HepG2 (cell line): ENCODE data around the gene SRRM2. TPM values are rescaled to one million over a fixed set of nuclear protein-coding genes. Genes with fewer than 3 reads are reported as not detected.

Source experiments
- HNF4A ChIP-seq: sonication (generic); formaldehyde crosslinking; IDR thresholded peaks from 2 replicates; pipeline ENCODE4 v1.4.0; 2020; ENCODE audit warnings: missing genetic modification reagents
- NAIF1 ChIP-seq: sonication (generic); formaldehyde crosslinking; IDR thresholded peaks from 2 replicates; pipeline ENCODE4 v1.5.0; 2020; ENCODE audit warnings: mild to moderate bottlenecking, missing genetic modification reagents, borderline replicate concordance
- RBFOX2 ChIP-seq: fragments of 200-400 bp; formaldehyde crosslinking; IDR thresholded peaks from 2 replicates; pipeline ENCODE4 v1.6.1; 2017; ENCODE audit warnings: low read depth, mild to moderate bottlenecking, low read length
- SAP130 ChIP-seq: IDR thresholded peaks from 2 replicates; pipeline ENCODE4 v1.6.1; 2016; ENCODE audit warnings: low read depth
- SMAD3 ChIP-seq: sonication (generic); formaldehyde crosslinking; IDR thresholded peaks from 2 replicates; pipeline ENCODE4 v1.4.0; 2020; ENCODE audit warnings: missing genetic modification reagents
- SP5 ChIP-seq: IDR thresholded peaks from 2 replicates; pipeline ENCODE4 v1.6.1; 2016; ENCODE audit warnings: low read depth, borderline replicate concordance
- SSRP1 ChIP-seq: IDR thresholded peaks from 2 replicates; pipeline ENCODE4 v1.6.1; 2016; ENCODE audit warnings: control low read depth
- STAG1 ChIP-seq: sonication (generic); formaldehyde crosslinking; IDR thresholded peaks from 2 replicates; pipeline ENCODE4 v1.4.0; 2020; ENCODE audit warnings: missing genetic modification reagents
- TGIF2 ChIP-seq: IDR thresholded peaks from 2 replicates; pipeline ENCODE4 v1.6.1; 2016; ENCODE audit warnings: control low read depth, missing compliant biosample characterization
- TOE1 ChIP-seq: sonication (generic); formaldehyde crosslinking; IDR thresholded peaks from 2 replicates; pipeline ENCODE4 v1.4.0; 2020; ENCODE audit warnings: mild to moderate bottlenecking, missing genetic modification reagents
- TP53 ChIP-seq: sonication (generic); formaldehyde crosslinking; conservative IDR thresholded peaks from 2 replicates; pipeline ENCODE4 v1.4.0; 2020; ENCODE audit warnings: missing genetic modification reagents
- ZNF20 ChIP-seq: sonication (generic); formaldehyde crosslinking; IDR thresholded peaks from 2 replicates; pipeline ENCODE4 v1.4.0; 2020; ENCODE audit warnings: mild to moderate bottlenecking, moderate library complexity, missing genetic modification reagents
- ZNF329 ChIP-seq: sonication (generic); formaldehyde crosslinking; IDR thresholded peaks from 2 replicates; pipeline ENCODE4 v1.9.0; 2021; ENCODE audit warnings: low read depth, mild to moderate bottlenecking, missing genetic modification reagents
- ZNF569 ChIP-seq: sonication (generic); formaldehyde crosslinking; IDR thresholded peaks from 2 replicates; pipeline ENCODE4 v1.5.0; 2020; ENCODE audit warnings: mild to moderate bottlenecking, missing genetic modification reagents, moderate library complexity, borderline replicate concordance
- ZNF644 ChIP-seq: IDR thresholded peaks from 2 replicates; pipeline ENCODE4 v1.6.1; 2016; ENCODE audit warnings: low read depth
- ZNF75D ChIP-seq: sonication (generic); formaldehyde crosslinking; IDR thresholded peaks from 2 replicates; pipeline ENCODE4 v1.8.1; 2023; ENCODE audit warnings: missing genetic modification reagents, mild to moderate bottlenecking, borderline replicate concordance
- polyA plus RNA-seq, 8 experiments: library from polyadenylated mRNA; depleted of rRNA in 3 of 8; stranded (reverse) in 7 of 8; unstranded in 1 of 8; fragments of >200 nt; fragmentation: Illumina TruSeq in 4 of 8; extraction: Trizol in 4 of 8; gene quantifications; 2 replicates each; pipeline versions ENCODE4 v1.2.1 to v1.2.3, GENCODE V29; 2011 to 2016; ENCODE audit warnings: low read depth in 4 of 8, missing spikeins in 1 of 8, mixed read lengths in 1 of 8; ENCODE audit not compliant: insufficient read depth in 1 of 8
- total RNA-seq, 5 experiments: library from RNA; depleted of rRNA; stranded (reverse); fragments of >200 nt; fragmentation: Illumina TruSeq; extraction: Trizol; gene quantifications; 2 replicates each; pipeline ENCODE4 v1.2.3, GENCODE V29; 2016; ENCODE audit warnings: low read depth in 1 of 5
- TF ChIP-seq, protein P1 (sequence below): sonication (generic); formaldehyde crosslinking; IDR thresholded peaks from 2 replicates; pipeline ENCODE4 v1.5.1; 2020; ENCODE audit warnings: mild to moderate bottlenecking, missing genetic modification reagents, moderate library complexity
- TF ChIP-seq, protein P2 (sequence below): sonication (generic); formaldehyde crosslinking; conservative IDR thresholded peaks from 2 replicates; pipeline ENCODE4 v1.4.0; 2020; ENCODE audit warnings: mild to moderate bottlenecking, missing genetic modification reagents, moderate library complexity
- TF ChIP-seq, protein P3 (sequence below): sonication (generic); formaldehyde crosslinking; IDR thresholded peaks from 2 replicates; pipeline ENCODE4 v1.5.0; 2020; ENCODE audit warnings: mild to moderate bottlenecking, missing genetic modification reagents, moderate library complexity
- TF ChIP-seq, protein P4 (sequence below): sonication (generic); formaldehyde crosslinking; IDR thresholded peaks from 2 replicates; pipeline ENCODE4 v1.4.0; 2020; ENCODE audit warnings: missing genetic modification reagents

SRRM2 gene
- total and polyA plus RNA-seq, 2 of the 13 experiments (the other 11 are each of a cell fraction or from before 2014, with no cell fraction given), result 50.4 to 112 TPM

DNA sequence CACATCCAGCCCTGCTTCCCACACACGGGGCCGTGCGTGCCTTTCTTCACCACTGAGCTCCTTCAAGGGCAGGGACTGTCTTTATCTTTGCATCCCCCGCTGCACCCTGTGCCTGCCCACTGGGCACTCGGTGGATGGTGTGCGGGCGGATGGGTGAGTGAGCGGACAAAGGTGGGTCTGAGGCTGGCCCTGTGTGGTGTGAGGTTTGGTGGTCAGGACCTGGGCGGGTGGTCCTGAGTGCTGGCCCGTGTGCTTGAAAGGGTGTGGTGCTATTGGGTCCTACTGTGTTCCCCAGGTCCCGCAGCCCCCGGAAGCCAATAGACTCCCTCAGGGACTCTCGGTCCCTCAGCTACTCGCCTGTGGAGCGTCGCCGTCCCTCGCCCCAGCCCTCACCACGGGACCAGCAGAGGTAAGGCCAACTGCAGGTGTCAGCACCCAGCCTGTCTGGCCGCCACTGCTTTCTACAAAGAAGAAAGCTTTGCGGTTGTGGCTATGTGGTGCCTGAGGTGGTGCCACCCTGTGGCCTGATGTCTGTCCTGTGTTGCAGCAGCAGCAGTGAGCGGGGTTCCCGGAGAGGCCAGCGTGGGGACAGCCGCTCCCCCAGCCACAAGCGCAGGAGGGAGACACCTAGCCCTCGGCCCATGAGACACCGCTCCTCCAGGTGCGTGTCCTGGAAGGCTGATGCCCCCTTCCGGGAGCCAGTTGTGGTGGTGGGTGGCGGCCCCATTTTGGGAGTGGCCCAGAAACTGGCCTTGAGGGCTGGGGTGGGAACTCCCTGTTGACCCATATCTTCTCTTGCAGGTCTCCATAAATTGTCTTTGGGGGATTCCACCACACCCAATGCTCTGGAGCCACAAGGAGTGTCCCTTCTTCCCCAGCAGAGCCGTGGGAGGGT lies 17.9 kb downstream of the SRRM2 start (continued):
- TF ChIP-seq, protein P1, sequence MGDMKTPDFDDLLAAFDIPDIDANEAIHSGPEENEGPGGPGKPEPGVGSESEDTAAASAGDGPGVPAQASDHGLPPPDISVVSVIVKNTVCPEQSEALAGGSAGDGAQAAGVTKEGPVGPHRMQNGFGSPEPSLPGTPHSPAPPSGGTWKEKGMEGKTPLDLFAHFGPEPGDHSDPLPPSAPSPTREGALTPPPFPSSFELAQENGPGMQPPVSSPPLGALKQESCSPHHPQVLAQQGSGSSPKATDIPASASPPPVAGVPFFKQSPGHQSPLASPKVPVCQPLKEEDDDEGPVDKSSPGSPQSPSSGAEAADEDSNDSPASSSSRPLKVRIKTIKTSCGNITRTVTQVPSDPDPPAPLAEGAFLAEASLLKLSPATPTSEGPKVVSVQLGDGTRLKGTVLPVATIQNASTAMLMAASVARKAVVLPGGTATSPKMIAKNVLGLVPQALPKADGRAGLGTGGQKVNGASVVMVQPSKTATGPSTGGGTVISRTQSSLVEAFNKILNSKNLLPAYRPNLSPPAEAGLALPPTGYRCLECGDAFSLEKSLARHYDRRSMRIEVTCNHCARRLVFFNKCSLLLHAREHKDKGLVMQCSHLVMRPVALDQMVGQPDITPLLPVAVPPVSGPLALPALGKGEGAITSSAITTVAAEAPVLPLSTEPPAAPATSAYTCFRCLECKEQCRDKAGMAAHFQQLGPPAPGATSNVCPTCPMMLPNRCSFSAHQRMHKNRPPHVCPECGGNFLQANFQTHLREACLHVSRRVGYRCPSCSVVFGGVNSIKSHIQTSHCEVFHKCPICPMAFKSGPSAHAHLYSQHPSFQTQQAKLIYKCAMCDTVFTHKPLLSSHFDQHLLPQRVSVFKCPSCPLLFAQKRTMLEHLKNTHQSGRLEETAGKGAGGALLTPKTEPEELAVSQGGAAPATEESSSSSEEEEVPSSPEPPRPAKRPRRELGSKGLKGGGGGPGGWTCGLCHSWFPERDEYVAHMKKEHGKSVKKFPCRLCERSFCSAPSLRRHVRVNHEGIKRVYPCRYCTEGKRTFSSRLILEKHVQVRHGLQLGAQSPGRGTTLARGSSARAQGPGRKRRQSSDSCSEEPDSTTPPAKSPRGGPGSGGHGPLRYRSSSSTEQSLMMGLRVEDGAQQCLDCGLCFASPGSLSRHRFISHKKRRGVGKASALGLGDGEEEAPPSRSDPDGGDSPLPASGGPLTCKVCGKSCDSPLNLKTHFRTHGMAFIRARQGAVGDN (CRISPR knock-in tag), result peak; percentile 25; the same call in 1 of the 2 replicates
- TF ChIP-seq, protein P2, sequence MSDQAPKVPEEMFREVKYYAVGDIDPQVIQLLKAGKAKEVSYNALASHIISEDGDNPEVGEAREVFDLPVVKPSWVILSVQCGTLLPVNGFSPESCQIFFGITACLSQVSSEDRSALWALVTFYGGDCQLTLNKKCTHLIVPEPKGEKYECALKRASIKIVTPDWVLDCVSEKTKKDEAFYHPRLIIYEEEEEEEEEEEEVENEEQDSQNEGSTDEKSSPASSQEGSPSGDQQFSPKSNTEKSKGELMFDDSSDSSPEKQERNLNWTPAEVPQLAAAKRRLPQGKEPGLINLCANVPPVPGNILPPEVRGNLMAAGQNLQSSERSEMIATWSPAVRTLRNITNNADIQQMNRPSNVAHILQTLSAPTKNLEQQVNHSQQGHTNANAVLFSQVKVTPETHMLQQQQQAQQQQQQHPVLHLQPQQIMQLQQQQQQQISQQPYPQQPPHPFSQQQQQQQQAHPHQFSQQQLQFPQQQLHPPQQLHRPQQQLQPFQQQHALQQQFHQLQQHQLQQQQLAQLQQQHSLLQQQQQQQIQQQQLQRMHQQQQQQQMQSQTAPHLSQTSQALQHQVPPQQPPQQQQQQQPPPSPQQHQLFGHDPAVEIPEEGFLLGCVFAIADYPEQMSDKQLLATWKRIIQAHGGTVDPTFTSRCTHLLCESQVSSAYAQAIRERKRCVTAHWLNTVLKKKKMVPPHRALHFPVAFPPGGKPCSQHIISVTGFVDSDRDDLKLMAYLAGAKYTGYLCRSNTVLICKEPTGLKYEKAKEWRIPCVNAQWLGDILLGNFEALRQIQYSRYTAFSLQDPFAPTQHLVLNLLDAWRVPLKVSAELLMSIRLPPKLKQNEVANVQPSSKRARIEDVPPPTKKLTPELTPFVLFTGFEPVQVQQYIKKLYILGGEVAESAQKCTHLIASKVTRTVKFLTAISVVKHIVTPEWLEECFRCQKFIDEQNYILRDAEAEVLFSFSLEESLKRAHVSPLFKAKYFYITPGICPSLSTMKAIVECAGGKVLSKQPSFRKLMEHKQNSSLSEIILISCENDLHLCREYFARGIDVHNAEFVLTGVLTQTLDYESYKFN (CRISPR knock-in tag), result no peak
- TF ChIP-seq TP53 (CRISPR knock-in tag), result no peak
- TF ChIP-seq NAIF1 (CRISPR knock-in tag), result no peak
- TF ChIP-seq, protein P3, sequence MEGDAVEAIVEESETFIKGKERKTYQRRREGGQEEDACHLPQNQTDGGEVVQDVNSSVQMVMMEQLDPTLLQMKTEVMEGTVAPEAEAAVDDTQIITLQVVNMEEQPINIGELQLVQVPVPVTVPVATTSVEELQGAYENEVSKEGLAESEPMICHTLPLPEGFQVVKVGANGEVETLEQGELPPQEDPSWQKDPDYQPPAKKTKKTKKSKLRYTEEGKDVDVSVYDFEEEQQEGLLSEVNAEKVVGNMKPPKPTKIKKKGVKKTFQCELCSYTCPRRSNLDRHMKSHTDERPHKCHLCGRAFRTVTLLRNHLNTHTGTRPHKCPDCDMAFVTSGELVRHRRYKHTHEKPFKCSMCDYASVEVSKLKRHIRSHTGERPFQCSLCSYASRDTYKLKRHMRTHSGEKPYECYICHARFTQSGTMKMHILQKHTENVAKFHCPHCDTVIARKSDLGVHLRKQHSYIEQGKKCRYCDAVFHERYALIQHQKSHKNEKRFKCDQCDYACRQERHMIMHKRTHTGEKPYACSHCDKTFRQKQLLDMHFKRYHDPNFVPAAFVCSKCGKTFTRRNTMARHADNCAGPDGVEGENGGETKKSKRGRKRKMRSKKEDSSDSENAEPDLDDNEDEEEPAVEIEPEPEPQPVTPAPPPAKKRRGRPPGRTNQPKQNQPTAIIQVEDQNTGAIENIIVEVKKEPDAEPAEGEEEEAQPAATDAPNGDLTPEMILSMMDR (CRISPR knock-in tag), result 0 out of 2 replicates have a peak, but pooled peaks have one; percentile 14
- 0 out of 2 replicates have a peak, but pooled peaks have one; percentile 21 for TF ChIP-seq SSRP1 (CRISPR knock-in tag)
- TF ChIP-seq SAP130 (CRISPR knock-in tag), result no peak
- TF ChIP-seq ZNF75D, result no peak
- no peak for TF ChIP-seq TGIF2 (CRISPR knock-in tag)
- no peak for TF ChIP-seq TOE1
- TF ChIP-seq HNF4A, result no peak
- TF ChIP-seq ZNF20, result no peak
- no peak for TF ChIP-seq SMAD3 (CRISPR knock-in tag)
- TF ChIP-seq, protein P4, sequence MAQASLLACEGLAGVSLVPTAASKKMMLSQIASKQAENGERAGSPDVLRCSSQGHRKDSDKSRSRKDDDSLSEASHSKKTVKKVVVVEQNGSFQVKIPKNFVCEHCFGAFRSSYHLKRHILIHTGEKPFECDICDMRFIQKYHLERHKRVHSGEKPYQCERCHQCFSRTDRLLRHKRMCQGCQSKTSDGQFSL (CRISPR knock-in tag), result no peak
- no peak for TF ChIP-seq ZNF644 (CRISPR knock-in tag)
- no peak for TF ChIP-seq SP5
- no peak for TF ChIP-seq STAG1 (CRISPR knock-in tag)
- TF ChIP-seq ZNF329, result no peak
- no peak for TF ChIP-seq ZNF569 (CRISPR knock-in tag)
- TF ChIP-seq RBFOX2, result peak; percentile 67
